COLO668 (cell line): ENCODE results near the gene TMEM86B.

Source experiments
- DNase-seq: peaks from one replicate; lab custom pipeline; 2025; ENCODE audit not compliant: unreplicated experiment; lab: John Stamatoyannopoulos, UW

The TMEM86B gene

DNA sequence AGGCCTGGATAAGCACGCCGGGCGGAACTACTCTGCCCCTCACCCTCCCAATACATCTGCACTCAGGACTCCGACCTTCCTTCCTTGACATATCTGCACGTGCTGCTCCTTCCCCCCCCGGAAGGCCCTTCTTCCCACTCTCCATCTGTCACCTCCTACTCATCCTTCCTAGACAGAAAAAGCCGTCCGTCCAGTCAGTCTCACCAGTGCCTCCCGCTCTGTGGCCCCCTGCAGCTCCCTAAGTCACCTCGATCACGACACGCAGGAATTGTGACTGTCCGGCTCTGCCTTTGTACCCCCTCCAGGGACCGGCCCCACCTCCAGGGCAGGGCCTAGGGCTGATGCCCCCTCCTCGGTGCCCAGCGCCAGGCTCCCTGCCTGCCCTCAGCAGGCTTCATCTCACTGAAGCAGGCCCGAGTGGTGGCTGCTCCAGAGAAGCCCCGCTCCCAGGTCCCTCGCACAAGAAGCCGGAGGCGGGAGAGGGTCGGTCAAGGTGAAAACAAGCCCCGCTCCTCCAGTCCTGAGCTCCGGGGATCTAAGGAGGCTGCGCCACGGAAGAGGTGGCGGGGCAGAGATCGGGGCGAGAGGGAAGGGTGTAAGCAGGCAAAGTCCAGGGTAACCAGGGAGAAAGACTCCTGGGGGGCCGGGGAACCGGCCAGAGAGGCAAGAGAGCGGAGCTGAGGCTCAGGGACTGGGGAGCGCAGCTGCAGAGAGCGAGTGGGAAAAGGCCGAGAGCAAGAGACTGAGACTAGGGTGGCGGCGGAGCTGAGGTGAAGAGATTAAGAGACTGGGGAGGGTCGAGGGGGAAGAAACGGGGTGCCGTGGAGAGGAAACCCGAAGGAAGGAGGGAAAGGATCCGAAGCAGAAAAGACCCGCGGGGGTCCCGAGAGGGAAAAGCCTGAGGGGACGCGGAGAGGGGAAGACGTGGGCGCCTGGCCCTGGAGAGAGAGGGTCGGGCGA is 29.2 kb upstream of the TMEM86B start:
- DNase-seq: peak; percentile 31

- DNase-seq: peak; percentile 39
Observed at GRCh38 chr19:55256562-55257460, 28.2 kb upstream of the TMEM86B start.

DNA sequence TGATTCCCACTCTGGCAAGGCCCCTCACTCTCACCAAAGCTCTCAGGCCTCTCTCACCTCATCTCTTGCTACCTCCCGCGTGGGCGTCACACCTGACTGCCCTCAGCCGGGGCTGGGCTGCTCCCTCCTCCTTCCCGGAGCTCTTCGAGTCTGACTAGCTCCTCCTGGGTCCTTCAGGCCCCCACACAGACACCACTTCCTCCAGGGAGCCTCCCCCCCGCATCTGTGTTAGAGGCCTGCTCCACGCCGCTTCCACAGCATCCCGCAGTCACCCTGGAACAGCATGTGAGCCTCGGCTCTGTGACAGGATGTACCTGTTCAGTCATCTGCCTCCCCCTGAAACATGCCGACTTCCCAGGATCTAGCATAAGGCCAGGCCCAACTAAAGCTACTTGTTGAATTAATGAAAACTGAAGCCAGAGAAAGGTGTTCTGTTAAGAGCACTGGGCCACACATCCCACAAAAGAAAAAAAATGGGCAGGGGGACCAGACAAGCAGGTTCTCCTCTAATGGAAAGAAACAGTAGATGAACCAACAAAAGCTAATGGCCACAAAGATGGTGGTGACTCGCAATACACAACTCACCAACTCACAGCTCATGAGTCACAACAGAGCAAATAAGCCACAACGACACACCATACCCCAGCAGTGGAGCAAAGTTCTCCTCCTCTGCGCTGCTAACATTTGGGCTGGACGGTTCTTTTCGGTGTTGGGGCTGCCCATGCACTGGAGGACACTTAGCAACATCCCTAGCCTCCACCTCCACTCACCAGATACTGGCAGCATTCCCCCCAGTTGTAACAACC is 27.3 kb upstream of the TMEM86B start:
- DNase-seq: peak; percentile 53

- DNase-seq: peak; percentile 43
Observed at GRCh38 chr19:55254625-55254977, 26.0 kb upstream of the TMEM86B start.

GRCh38 chr19:55253842-55254624 is 25.5 kb upstream of the TMEM86B start:
- DNase-seq: peak; percentile 94

GRCh38 chr19:55252760-55253663 is 24.4 kb upstream of the TMEM86B start:
- DNase-seq: peak; percentile 15

DNA sequence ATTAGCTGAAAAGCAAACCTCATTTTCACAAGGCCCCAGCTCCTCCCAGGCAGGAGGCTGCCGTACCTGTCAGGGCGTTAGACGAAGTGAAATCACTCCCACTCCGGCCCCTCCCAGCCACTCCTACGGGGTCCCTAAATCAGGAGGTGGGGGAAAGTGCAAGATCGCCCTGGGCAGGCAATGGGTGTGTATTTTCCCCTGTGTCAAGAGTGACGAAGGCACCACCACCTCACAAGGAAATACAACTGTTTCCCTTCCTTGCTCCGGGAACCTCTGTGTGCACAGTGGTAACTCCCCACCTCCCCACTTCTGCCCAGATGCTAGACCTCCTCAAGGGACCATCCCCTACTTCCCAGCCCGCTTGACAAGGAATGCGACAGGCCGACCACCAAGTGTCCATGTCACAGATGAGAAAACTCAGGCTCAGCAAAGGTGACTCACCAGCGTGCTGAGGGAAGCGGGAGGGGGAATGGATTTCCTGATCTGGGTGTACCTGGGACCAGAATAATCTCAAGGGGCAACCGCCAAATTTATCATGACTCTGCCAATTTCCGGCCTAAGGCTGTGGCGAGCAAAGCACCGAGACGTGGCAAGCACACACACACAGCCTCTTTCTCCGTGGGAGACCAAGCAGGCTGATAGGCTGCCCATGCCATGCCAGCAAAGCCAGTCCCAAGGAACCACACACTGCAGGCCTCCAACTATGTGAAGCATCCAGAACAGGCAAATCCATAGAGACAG is 22.9 kb upstream of the TMEM86B start:
- DNase-seq: peak; percentile 25

DNA sequence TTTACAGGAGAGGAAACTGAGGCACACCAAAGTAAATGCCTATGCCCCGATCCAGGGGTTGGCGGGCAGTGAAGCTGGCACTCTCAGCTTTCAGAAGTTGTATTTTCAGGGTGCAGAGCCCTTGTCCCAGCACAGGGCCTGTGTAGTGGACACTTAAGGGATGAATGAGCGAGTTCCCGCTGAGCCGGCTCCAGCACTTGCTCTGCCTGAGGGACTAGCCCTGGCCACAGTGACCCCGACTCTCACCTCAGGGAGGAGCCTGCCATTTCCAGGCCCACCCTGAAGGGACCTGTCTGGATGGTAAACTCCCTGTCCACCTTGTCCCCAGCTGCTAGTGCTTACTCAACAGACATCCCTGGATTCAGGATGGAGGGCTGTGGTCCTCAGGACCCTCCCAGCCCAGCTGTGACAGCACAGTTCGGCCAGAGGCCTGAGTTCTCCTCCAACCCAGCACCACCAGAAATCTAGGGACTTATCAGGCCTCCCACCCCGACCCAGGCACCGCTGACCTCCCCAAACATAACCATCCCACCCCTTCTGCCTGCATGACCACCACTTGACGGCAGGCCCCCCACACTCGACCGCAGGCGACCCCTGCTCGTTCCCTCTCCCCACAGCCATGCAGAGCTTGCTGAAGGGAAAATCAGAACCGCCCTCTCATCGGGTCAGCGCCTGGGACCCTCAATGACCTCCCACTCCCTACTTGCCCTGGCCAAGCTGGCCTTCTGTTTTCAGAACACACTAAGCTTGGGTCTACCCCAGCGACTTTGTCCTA is 21.9 kb upstream of the TMEM86B start:
- DNase-seq: no peak

DNA sequence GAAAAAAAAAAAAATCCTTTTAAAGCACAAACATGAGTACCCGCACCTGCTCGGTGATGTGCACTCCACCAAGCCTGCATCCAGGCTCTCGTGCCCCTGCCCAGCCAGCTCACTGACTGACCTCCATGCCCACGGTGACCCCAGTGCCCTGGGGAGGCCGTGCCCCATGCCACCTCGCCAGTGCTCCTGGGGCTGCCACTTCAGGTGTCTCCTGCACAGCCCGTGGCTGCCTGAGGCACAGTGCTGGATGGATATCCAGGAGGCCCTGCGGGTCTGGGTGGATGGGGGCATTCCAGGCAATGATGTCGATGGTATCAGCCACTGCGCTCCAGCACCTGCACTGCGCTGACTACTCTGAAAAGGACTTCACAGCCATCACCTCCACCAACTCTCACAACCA is 21.3 kb upstream of the TMEM86B start:
- DNase-seq: no peak

- DNase-seq: no peak
Observed at GRCh38 chr19:55248704-55249103, 20.1 kb upstream of the TMEM86B start.

- no peak for DNase-seq
Observed at GRCh38 chr19:55248166-55248675, 19.7 kb upstream of the TMEM86B start.

GRCh38 chr19:55247621-55248099 is 19.1 kb upstream of the TMEM86B start:
- DNase-seq: peak; percentile 87

GRCh38 chr19:55246462-55247451 is 18.2 kb upstream of the TMEM86B start:
- DNase-seq: no peak

- no peak for DNase-seq
Observed at GRCh38 chr19:55245236-55245904, 16.8 kb upstream of the TMEM86B start.

DNA sequence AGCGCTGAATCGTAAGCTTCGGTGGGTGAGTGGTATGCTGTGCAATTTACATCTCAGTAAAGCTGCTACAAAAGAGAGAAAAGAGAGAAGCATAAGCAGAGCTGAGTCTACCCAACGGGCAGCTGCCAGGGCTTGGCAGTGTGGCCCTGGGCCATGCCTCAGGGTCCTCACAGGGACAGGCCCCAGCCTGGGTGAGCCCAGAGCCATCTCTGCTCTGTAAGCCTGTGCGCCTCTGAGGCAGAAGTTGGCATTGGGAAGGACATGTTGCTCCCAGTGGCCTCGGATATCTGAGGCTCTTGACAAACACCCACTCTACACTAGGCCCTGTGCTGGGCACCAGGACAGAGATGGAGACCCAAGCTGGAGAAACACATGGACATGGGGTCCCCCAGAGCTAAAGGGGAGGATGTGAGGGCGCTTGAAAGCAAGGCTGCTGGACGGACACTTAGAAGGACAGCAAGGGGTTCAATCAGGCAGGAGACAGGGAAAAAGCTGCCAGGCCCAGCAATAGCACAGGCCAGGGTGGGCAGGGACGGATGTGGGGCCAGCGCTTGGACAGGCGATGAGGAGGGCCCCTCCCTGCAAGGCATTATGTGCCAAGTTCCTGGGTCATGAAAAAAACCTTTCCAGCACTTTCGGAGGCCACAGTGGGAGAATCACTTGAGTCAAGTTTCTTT is 15.6 kb upstream of the TMEM86B start:
- no peak for DNase-seq
